NT2/D1 (cell line): Measurements from ENCODE around the gene MOV10L1.
A peak's percentile ranks its signal among the peaks of the same experiment; 100 is the strongest.

Experiments used
- DNase-seq: peaks from one replicate; pipeline ENCODE4 v3.0.0-alpha.2; 2011; ENCODE audit warnings: low read depth, low spot score
- H3K27me3 ChIP-seq: 2 replicates; pipeline ENCODE4 v1.6.0; 2011; ENCODE audit warnings: mild to moderate bottlenecking; ENCODE audit not compliant: insufficient read length, insufficient read depth
- H3K36me3 ChIP-seq: 2 replicates; pipeline ENCODE4 v1.6.1; 2011; ENCODE audit warnings: mild to moderate bottlenecking, low read length, mixed read lengths; ENCODE audit not compliant: insufficient read depth, insufficient read length
- H3K4me1 ChIP-seq: 2 replicates; pipeline ENCODE4 v1.5.1; 2011; ENCODE audit not compliant: insufficient read depth, insufficient read length
- H3K4me3 ChIP-seq: 2 replicates; pipeline ENCODE4 v1.5.1; 2011; ENCODE audit warnings: low read depth; ENCODE audit not compliant: insufficient read length
- H3K9ac ChIP-seq: 2 replicates; pipeline ENCODE4 v1.6.0; 2011; ENCODE audit warnings: low read depth; ENCODE audit not compliant: insufficient read length
- H3K9me3 ChIP-seq: 2 replicates; pipeline ENCODE4 v1.5.1; 2011; ENCODE audit warnings: mild to moderate bottlenecking, low read length; ENCODE audit not compliant: insufficient read depth
- SUZ12 ChIP-seq: IDR thresholded peaks from 2 replicates; pipeline ENCODE4 v1.6.1; 2011; ENCODE audit not compliant: insufficient read length, insufficient read depth; ENCODE audit errors: extremely low read depth
- YY1 ChIP-seq: IDR thresholded peaks from 2 replicates; pipeline ENCODE4 v1.6.1; 2011; ENCODE audit not compliant: insufficient read length, insufficient read depth
- ZNF274 ChIP-seq: IDR thresholded peaks from 2 replicates; pipeline ENCODE4 v1.6.1; 2011; ENCODE audit warnings: mild to moderate bottlenecking, low read depth, low read length

The MOV10L1 gene

DNA sequence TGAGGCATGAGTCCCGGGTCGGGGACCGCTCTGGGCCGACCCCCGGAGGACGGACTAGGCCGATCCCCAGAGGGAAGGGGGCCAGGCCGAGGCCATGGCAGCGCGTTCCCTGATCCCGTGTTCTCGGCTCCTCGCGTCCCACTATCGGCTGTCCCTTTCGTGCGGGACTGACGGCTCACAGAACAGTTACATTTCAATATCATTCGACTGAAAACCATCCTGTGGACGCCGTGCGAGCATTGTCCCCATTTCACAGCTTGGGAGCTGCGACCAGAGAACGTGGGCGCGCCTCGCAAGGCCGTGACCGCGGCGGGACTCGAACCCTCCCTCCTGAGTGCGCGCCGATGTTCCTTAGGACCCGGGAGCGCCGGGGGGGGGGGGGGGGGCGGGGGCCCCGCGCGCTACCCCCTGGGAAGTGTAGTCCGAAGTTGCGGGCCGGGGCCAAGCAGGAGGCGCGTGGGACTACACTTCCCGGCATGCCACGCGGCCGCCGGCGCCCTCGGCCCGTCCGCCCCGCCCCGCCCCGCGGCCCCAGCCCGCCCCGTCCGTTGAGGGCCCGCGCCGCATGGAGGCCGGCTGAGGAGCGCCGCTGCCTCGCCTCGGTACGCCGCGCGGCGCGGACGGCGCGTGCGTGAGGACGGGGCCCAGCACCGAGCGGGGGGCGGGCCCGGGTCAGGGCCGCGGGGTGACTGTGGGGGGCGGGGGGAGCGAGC, 95.7 kb downstream of the MOV10L1 start, which contains the start of gene TRABD:
TRABD (plus strand) TSS at position 539 of the 713 bp plus-strand sequence. CDS start 7,148 bp downstream, outside the sequence.
- Histone ChIP-seq H3K4me1 (peaks cover 12% of the 10 kb centered on the region), H3K9me3 (no peaks in the 10 kb centered on the region), H3K27me3 (no peaks in the 10 kb centered on the region), H3K36me3 (peaks cover 11% of the 10 kb centered on the region), H3K9ac (peak within 1 kb of the TSS; percentile 87), H3K4me3 (peak within 1 kb of the TSS; percentile 79)
- TF ChIP-seq ZNF274 (no peak), SUZ12 (no peak), YY1 (no peak)
- peak; percentile 48 for DNase-seq

DNA sequence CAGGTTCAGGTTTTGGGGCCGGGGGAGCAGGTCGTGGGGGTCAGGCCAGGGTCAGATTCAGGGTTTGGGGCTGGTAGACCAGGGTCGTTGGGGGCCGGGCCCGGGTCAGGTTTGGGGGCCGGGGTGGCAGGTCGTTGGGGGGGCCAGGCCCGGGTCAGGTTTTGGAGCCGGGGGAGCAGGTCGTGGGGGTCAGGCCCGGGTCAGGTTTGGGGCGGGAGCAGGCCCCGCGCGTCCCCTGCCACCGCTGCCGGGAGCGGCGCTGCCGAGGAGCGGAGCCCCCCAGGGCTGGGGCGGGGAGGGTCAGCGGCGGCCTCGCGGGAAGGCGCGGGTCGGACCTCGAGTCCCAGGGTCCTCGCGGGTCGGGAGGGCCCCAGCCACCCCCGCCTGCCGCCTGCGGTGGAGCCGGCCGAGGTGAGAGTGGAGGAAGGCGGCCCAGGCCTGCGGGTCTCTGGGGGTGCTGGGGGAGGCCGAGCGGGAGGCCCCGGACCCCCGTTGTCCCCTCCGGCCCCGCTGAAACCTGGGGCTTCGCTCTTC, 96.4 kb downstream of the MOV10L1 start:
- Histone ChIP-seq H3K4me3 (peak overlapping the region; percentile 60), H3K36me3 (peaks cover 14% of the 10 kb centered on the region), H3K9me3 (no peaks in the 10 kb centered on the region), H3K9ac (peak overlapping the region; percentile 79), H3K4me1 (peaks cover 12% of the 10 kb centered on the region), H3K27me3 (no peaks in the 10 kb centered on the region)
- TF ChIP-seq SUZ12: no peak
- no peak for TF ChIP-seq YY1
- no peak for TF ChIP-seq ZNF274
- no peak for DNase-seq

DNA sequence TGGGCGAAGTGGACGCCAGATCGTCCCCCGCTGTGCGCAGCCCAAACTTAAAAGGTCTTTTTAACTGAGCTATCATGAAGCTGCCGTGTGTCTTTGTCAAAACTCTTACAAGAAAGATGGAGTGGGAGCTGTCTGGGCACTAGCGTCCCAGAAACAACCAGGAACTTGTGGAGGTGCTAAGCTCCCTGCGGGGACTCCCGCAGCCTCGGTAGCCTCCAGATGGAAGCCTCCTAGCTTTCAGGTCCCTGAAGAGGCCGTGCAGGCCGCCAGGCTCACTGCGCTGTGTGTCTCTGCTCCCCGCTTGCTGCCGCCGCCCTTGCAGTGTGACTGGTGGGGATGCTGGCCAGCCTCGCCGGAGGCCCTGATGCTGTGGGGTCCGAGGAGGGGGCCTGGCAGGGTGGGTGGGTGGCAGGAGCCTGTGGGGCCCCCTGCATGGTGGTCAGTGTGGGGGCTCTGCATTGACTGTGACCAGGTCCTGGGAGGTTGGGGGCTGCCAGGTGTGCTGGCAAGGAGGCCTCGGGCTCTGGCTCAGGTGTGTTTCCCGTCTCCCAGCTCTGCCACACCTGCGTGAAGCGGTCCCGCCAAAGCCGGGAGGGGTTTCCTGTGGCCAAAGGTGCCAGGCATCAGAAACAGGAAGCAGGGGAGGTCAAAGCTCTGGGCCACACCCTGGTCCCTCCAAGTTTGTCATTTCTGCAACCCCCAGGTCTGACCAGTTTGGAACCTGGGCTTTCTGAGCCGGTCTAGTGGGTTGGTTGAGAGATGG, 97.1 kb downstream of the MOV10L1 start:
- H3K9me3 ChIP-seq: no peaks in the 10 kb centered on the region
- H3K27me3 ChIP-seq: no peaks in the 10 kb centered on the region
- peaks cover 21% of the 10 kb centered on the region for H3K36me3 ChIP-seq
- peak overlapping the region; percentile 79 for H3K9ac ChIP-seq
- TF ChIP-seq SUZ12 (no peak), ZNF274 (no peak), YY1 (no peak)
- no peak for DNase-seq
- H3K4me1 ChIP-seq: peaks cover 12% of the 10 kb centered on the region
- peak overlapping the region; percentile 60 for H3K4me3 ChIP-seq

DNA sequence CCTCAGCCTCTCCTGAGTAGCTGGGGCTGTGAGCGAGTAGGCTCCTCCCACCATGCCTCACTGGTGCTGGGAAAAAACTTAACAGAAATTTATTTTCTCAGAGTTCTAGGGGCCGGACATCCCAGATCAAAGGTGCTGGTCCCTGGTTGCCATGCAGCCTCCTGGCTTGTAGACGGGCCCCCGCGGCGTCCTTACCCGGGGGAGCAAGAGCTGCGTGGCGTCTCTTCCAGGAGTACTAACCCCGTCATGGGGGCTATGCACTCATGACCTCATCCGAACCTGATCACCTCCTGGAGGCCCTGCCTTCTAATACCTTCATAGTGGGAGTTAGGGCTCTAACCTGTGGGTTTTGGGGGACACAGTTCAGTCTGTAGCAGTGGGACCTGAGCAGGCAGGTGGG, 98.5 kb downstream of the MOV10L1 start:
- Histone ChIP-seq H3K9ac (no peak overlapping the region), H3K36me3 (peaks cover 30% of the 10 kb centered on the region), H3K9me3 (no peaks in the 10 kb centered on the region), H3K4me1 (peaks cover 12% of the 10 kb centered on the region), H3K27me3 (no peaks in the 10 kb centered on the region), H3K4me3 (no peak overlapping the region)
- no peak for TF ChIP-seq YY1
- no peak for TF ChIP-seq SUZ12
- TF ChIP-seq ZNF274: no peak
- DNase-seq: no peak

DNA sequence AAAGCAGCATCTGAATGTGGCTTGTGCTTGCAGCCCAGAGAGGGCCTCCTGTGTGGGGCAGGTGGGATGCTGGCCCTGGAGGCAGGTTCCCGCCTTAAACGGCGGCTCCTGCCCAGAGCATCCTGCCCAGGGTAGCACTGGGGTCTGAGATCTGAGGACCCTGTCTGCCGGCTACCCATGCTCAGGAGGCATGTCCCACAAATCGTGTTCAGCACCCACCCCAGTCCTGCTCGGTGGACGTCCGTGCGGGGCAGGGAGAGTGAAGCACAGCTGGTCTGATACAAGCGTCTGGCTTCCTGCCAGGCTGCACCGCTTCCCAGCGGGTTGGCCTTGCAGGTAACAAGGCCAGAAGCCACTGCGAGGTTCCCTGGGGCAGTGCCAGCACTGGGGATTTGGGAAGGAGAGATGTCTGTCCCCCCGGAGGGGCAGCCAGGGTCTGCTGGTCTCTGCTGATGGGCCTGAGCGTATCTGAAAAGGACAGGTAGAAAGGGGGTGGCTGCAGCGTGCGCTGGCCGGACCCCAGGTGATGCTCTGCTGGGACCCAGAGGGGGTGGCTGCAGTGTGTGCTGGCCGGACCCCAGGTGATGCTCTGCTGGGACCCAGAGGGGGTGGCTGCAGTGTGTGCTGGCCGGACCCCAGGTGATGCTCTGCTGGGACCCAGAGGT, 99.5 kb downstream of the MOV10L1 start:
- H3K9ac ChIP-seq: no peak overlapping the region
- H3K4me1 ChIP-seq: peaks cover 9% of the 10 kb centered on the region
- no peak overlapping the region for H3K4me3 ChIP-seq
- peaks cover 40% of the 10 kb centered on the region for H3K36me3 ChIP-seq
- DNase-seq: no peak
- no peaks in the 10 kb centered on the region for H3K27me3 ChIP-seq
- TF ChIP-seq ZNF274: no peak
- TF ChIP-seq SUZ12: no peak
- no peak for TF ChIP-seq YY1
- no peaks in the 10 kb centered on the region for H3K9me3 ChIP-seq

DNA sequence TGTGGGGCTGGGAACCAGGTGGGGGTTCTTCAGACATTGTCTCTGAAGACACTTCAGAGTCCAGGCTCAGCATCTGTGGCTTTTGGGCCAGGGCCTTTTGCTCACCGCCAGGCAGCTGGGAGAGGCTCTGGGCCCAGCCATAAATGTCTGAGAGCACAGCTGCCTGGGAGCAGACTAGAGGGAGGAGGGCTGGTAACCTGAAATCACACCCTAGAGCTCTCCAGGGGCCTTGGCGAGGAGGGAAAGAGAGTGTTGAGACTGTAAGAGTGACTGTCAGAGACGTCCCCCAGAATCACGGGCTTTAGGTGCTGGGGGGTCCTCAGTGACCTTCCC, 100.0 kb downstream of the MOV10L1 start:
- Histone ChIP-seq H3K9ac (no peak overlapping the region), H3K36me3 (peaks cover 45% of the 10 kb centered on the region), H3K4me1 (peaks cover 9% of the 10 kb centered on the region), H3K27me3 (no peaks in the 10 kb centered on the region), H3K4me3 (no peak overlapping the region), H3K9me3 (no peaks in the 10 kb centered on the region)
- DNase-seq: no peak
- TF ChIP-seq SUZ12 (no peak), ZNF274 (no peak), YY1 (no peak)
